ENCODE results near the gene LCE2D. TPM values are rescaled to one million over a fixed set of nuclear protein-coding genes. Genes with fewer than 3 reads are reported as not detected.
"Not testable (repeated sequence)": the region's sequence is repeated elsewhere in the genome, so short reads cannot be mapped to it uniquely, and the experiment has no call there.

The LCE2D gene
- total RNA-seq, 1 experiment from 2014 or later: not detected

GRCh38 chr1:152658649-152659048, 4.5 kb upstream of the LCE2D start:
- H3K4me2 ChIP-seq (ENCODE audit: low read length): no peak overlapping the region
- TF ChIP-seq SP1 (IDR thresholded peaks at IDR 0.05; ENCODE audit: low read depth): no peak
- intact Hi-C loops (cut with micrococcal nuclease): no loop called here
- H3K4me3 ChIP-seq (replicated peaks in 1 of 2; ENCODE audit: low read depth in 1 of 2, low read length in 2 of 2): no peak overlapping the region
- no peak overlapping the region for H3K9ac ChIP-seq (ENCODE audit: low read length)
- no peaks in the 10 kb centered on the region for H3K36me3 ChIP-seq (ENCODE audit: control insufficient read depth in 1 of 2, insufficient read depth in 2 of 2, low read length in 2 of 2)
- H3K9me2 ChIP-seq (ENCODE audit: insufficient read depth): no peaks in the 10 kb centered on the region
- DNase-seq (ENCODE audit: low read depth, low spot score) (no peak), ATAC-seq (no peak)
- no TSS peak for BruUV-seq (replicated peaks)
- RAD21 ChIA-PET (ENCODE audit: low non-redundant PET in 1 of 2, low total read pairs in 2 of 2, uncharacterized antibody in 2 of 2, unreplicated experiment in 2 of 2): no interaction called here
- no peaks in the 10 kb centered on the region for H4K20me1 ChIP-seq (ENCODE audit: insufficient read depth)
- H3K27ac ChIP-seq (ENCODE audit: low read depth, low read length): no peak overlapping the region
- no peaks in the 10 kb centered on the region for H3K79me2 ChIP-seq (ENCODE audit: insufficient read depth, low read length)
- H3K9me3 ChIP-seq (ENCODE audit: control insufficient read depth in 1 of 2, insufficient read depth in 1 of 2, low read depth in 1 of 2, low read length in 2 of 2): no peaks in the 10 kb centered on the region
- peaks cover 50% of the 10 kb centered on the region for H3K27me3 ChIP-seq (ENCODE audit: insufficient read depth, low read length)
- no peaks in the 10 kb centered on the region for H3K4me1 ChIP-seq (ENCODE audit: control insufficient read depth in 1 of 2, insufficient read depth in 2 of 2, low read length in 2 of 2)
- CTCF ChIA-PET: interaction anchor here (0.9 kb wide), 1 partner anchor 213 kb away, joined by 3 read pairs; no protein-coding TSS in a partner anchor
- POLR2A ChIA-PET: no interaction called here
- H2AFZ ChIP-seq (ENCODE audit: low read depth, low read length, poor library complexity, severe bottlenecking): no peak overlapping the region

- H3K9me2 ChIP-seq (ENCODE audit: insufficient read depth); H3K4me3 ChIP-seq (replicated peaks in 1 of 2; ENCODE audit: low read depth in 1 of 2, low read length in 2 of 2); H3K4me1 ChIP-seq (ENCODE audit: control insufficient read depth in 1 of 2, insufficient read depth in 2 of 2, low read length in 2 of 2); ATAC-seq; H3K9me3 ChIP-seq (ENCODE audit: control insufficient read depth in 1 of 2, insufficient read depth in 1 of 2, low read depth in 1 of 2, low read length in 2 of 2); H3K36me3 ChIP-seq (ENCODE audit: control insufficient read depth in 1 of 2, insufficient read depth in 2 of 2, low read length in 2 of 2); H4K20me1 ChIP-seq (ENCODE audit: insufficient read depth); RAD21 ChIA-PET (ENCODE audit: low non-redundant PET in 1 of 2, low total read pairs in 2 of 2, uncharacterized antibody in 2 of 2, unreplicated experiment in 2 of 2); H3K9ac ChIP-seq (ENCODE audit: low read length); intact Hi-C loops (cut with micrococcal nuclease); DNase-seq (ENCODE audit: low read depth, low spot score); CTCF ChIA-PET; BruUV-seq (replicated peaks); H2AFZ ChIP-seq (ENCODE audit: low read depth, low read length, poor library complexity, severe bottlenecking); H3K27ac ChIP-seq (ENCODE audit: low read depth, low read length); H3K4me2 ChIP-seq (ENCODE audit: low read length); H3K79me2 ChIP-seq (ENCODE audit: insufficient read depth, low read length); POLR2A ChIA-PET: not testable (repeated sequence)
- peaks cover 47% of the 10 kb centered on the region for H3K27me3 ChIP-seq (ENCODE audit: insufficient read depth, low read length)
Observed at GRCh38 chr1:152666171-152666570, 3.0 kb downstream of the LCE2D start.

- H4K20me1 ChIP-seq (ENCODE audit: insufficient read depth): no peaks in the 10 kb centered on the region
- peaks cover 45% of the 10 kb centered on the region for H3K27me3 ChIP-seq (ENCODE audit: insufficient read depth, low read length)
- H3K27ac ChIP-seq (ENCODE audit: low read depth, low read length): no peak overlapping the region
- BruUV-seq (replicated peaks): no TSS peak
- ChIA-PET RAD21 (ENCODE audit: low non-redundant PET in 1 of 2, low total read pairs in 2 of 2, uncharacterized antibody in 2 of 2, unreplicated experiment in 2 of 2) (no interaction called here), CTCF (no interaction called here), POLR2A (no interaction called here)
- no peaks in the 10 kb centered on the region for H3K9me2 ChIP-seq (ENCODE audit: insufficient read depth)
- no peaks in the 10 kb centered on the region for H3K36me3 ChIP-seq (ENCODE audit: control insufficient read depth in 1 of 2, insufficient read depth in 2 of 2, low read length in 2 of 2)
- H3K79me2 ChIP-seq (ENCODE audit: insufficient read depth, low read length): no peaks in the 10 kb centered on the region
- no peak overlapping the region for H2AFZ ChIP-seq (ENCODE audit: low read depth, low read length, poor library complexity, severe bottlenecking)
- H3K4me1 ChIP-seq (ENCODE audit: control insufficient read depth in 1 of 2, insufficient read depth in 2 of 2, low read length in 2 of 2): no peaks in the 10 kb centered on the region
- intact Hi-C loops (cut with micrococcal nuclease): no loop called here
- no peak overlapping the region for H3K4me3 ChIP-seq (replicated peaks in 1 of 2; ENCODE audit: low read depth in 1 of 2, low read length in 2 of 2)
- H3K9me3 ChIP-seq (ENCODE audit: control insufficient read depth in 1 of 2, insufficient read depth in 1 of 2, low read depth in 1 of 2, low read length in 2 of 2): no peaks in the 10 kb centered on the region
- ATAC-seq: no peak
- no peak for DNase-seq (ENCODE audit: low read depth, low spot score)
- H3K9ac ChIP-seq (ENCODE audit: low read length): no peak overlapping the region
- H3K4me2 ChIP-seq (ENCODE audit: low read length): no peak overlapping the region
- TF ChIP-seq CTCF (IDR thresholded peaks at IDR 0.05 in 2 of 3, conservative IDR thresholded peaks at IDR 0.05 in 1 of 3; ENCODE audit: borderline replicate concordance in 1 of 3, insufficient read depth in 1 of 3, low read depth in 2 of 3, low read length in 2 of 3) (no peak), CBX3 (IDR thresholded peaks at IDR 0.05; ENCODE audit: low read depth) (no peak), POLR2A (IDR thresholded peaks at IDR 0.05; ENCODE audit: borderline replicate concordance, extremely low read depth, insufficient read depth, insufficient read length) (no peak), POLR2AphosphoS5 (IDR thresholded peaks at IDR 0.05; ENCODE audit: low read depth, low read length) (no peak), MAX (IDR thresholded peaks at IDR 0.05) (no peak), SIN3A (IDR thresholded peaks at IDR 0.05; ENCODE audit: low read depth) (no peak), CEBPB (IDR thresholded peaks at IDR 0.05; ENCODE audit: low read depth) (no peak), REST (IDR thresholded peaks at IDR 0.05; ENCODE audit: low read depth) (no peak)
Observed at GRCh38 chr1:152667648-152668047, 4.5 kb downstream of the LCE2D start.

Data from HCT116 (cell line).